ENCODE results near the gene TAC3.
"Not testable (repeated sequence)": the region's sequence is repeated elsewhere in the genome, so short reads cannot be mapped to it uniquely, and the experiment has no call there.

The TAC3 gene

DNA sequence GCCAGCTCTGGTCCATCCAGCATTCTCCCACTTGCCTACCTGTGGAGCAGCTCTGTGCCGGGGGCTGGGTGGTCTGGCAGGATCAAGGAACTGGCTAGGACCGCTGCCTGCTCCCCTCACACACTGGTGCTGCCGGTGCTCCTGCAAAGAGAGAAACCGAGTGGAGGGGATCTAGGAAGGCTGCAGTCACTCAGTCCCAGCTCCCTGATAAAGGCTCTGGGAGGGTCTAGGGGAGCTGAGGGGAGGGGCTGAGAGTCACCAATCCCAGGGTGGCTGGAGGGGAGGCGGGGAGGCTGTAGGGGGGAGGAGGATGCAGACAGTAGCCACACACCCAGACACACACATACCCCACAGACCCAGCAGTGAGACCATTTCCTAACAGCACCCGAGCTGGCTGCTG is at the start of gene TAC3:
TAC3 (minus strand) TSS at position 182 of the 400 bp plus-strand sequence. CDS start 732 bp downstream, outside the sequence.
- Mint-ChIP-seq H3K36me3 (ENCODE audit: low read depth) (no peaks in the 10 kb centered on the region), H3K9me3 (no peaks in the 10 kb centered on the region), H3K27ac (no peak within 1 kb of the TSS), H3K27me3 (ENCODE audit: low read depth) (peaks cover 34% of the 10 kb centered on the region), H3K4me3 (no peak within 1 kb of the TSS), H3K4me1 (peaks cover 10% of the 10 kb centered on the region)
- TF ChIP-seq, protein P1, sequence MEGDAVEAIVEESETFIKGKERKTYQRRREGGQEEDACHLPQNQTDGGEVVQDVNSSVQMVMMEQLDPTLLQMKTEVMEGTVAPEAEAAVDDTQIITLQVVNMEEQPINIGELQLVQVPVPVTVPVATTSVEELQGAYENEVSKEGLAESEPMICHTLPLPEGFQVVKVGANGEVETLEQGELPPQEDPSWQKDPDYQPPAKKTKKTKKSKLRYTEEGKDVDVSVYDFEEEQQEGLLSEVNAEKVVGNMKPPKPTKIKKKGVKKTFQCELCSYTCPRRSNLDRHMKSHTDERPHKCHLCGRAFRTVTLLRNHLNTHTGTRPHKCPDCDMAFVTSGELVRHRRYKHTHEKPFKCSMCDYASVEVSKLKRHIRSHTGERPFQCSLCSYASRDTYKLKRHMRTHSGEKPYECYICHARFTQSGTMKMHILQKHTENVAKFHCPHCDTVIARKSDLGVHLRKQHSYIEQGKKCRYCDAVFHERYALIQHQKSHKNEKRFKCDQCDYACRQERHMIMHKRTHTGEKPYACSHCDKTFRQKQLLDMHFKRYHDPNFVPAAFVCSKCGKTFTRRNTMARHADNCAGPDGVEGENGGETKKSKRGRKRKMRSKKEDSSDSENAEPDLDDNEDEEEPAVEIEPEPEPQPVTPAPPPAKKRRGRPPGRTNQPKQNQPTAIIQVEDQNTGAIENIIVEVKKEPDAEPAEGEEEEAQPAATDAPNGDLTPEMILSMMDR (IDR thresholded peaks at IDR 0.05; ENCODE audit: unreplicated experiment in 3 of 3) = no peak

DNA sequence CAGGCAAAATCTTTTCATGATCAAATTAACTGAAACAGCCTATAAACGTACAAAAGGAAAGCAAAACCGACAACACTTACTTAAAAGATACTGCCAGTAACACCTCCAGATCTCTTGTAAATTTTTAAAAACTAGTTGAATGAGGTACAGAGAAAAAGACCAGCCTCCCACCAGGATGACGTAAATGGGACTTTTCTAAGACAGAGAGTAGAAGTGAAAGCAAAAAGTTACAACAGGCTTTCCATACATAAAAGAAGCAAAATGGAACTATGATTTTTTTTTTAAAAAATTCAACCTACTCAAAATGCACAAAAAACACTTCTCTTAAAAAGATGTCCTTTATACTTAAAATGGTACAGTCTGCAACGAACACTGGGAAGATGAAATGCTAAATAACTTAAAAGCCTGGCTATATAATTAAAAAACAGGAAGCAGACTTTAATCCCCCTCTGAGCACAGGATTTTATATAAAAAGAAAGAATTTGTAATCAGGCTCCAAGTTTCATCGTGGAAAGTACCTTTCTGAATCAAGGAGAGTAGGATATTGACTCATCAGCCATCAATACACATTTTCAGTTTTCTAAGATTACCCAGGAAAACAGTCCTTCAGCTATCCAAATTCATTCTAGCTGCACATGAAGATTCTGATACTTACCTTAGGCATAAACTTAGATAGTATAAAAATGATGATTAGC is 47.8 kb upstream of the TAC3 start:
- peaks cover 40% of the 10 kb centered on the region for H3K36me3 Mint-ChIP-seq (ENCODE audit: low read depth)
- TF ChIP-seq, protein P1 (IDR thresholded peaks at IDR 0.05; ENCODE audit: unreplicated experiment in 3 of 3) = no peak
- no peak overlapping the region for H3K27ac Mint-ChIP-seq
- H3K4me3 Mint-ChIP-seq = no peak overlapping the region
- H3K9me3 Mint-ChIP-seq = no peaks in the 10 kb centered on the region
- H3K27me3 Mint-ChIP-seq (ENCODE audit: low read depth) = no peaks in the 10 kb centered on the region
- H3K4me1 Mint-ChIP-seq = no peaks in the 10 kb centered on the region

DNA sequence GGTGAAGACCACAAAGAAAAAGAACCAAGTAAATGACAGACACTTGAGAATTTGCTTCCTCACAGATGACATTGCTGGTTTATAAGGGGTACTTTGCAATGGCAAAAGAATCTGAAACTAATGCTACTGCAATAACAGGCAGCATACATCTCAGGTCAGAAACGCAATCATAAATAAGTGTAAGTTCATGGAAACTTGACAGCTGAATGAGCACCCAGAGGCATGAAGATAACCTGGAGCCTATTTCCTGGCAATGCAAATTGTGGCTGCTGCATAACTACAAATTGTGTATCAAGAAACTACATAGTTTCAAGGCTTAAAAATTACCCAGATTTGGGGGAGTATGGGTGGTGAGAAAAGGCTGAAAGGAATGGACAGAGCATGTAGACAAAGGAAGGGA is 42.1 kb upstream of the TAC3 start:
- Mint-ChIP-seq H3K27me3 (ENCODE audit: low read depth) (no peaks in the 10 kb centered on the region), H3K9me3 (no peaks in the 10 kb centered on the region), H3K27ac (no peak overlapping the region), H3K36me3 (ENCODE audit: low read depth) (peaks cover 40% of the 10 kb centered on the region), H3K4me1 (no peaks in the 10 kb centered on the region), H3K4me3 (no peak overlapping the region)
- TF ChIP-seq, protein P1 (IDR thresholded peaks at IDR 0.05; ENCODE audit: unreplicated experiment in 3 of 3) = no peak

DNA sequence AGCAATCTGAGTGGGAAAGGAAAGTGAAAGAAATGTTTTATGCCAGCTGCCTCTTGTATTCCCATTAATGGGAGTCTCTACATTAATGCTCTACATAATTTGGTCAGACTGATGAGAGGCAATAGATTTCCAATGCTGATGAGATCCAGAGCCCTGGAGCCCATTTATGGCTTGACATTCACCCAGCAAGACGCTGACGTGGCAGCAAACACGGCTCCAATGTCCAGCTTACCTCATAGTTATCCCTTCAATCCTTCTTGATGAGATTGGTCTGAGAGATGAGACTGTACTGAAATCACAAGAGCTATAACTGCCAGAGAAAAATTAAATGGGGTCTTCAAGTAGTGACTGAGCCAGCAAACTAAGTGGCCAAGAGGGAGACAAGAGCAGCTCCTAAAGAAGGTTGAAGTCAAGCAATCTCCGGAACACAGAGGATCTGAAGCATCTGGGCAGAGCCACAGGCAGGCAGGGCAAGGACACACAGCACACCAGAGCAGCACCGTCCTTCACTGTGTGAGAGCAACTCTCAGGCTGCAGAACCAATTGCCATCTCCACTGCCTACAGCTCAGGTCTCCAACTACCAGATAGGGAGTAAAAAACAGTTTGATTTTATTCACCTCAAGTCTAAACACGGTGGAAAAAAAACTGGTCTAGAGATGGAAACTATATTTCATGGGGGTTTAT is 40.9 kb upstream of the TAC3 start:
- Mint-ChIP-seq H3K4me1 (no peaks in the 10 kb centered on the region), H3K36me3 (ENCODE audit: low read depth) (peaks cover 37% of the 10 kb centered on the region), H3K9me3 (no peaks in the 10 kb centered on the region), H3K4me3 (no peak overlapping the region), H3K27me3 (ENCODE audit: low read depth) (no peaks in the 10 kb centered on the region), H3K27ac (no peak overlapping the region)
- TF ChIP-seq, protein P1 (IDR thresholded peaks at IDR 0.05; ENCODE audit: unreplicated experiment in 3 of 3) = no peak

DNA sequence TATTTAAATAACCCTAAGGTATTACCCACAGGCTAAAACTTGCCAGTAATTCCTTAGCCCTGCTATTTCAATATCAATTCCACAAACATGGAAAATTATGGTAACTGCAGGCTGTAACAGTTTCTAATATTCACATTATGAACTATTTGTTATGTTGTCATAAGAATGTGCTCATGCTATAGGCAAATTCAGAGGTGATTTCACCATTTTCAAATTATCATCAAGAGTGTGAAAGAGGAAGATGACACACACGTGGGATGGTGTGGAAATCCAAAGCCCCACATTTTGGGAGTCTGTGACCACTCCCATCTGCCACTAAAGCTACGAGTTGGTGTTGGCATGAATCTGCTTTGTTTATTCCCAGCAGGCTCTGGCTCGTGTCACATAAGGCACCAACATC is 39.5 kb upstream of the TAC3 start:
- H3K27me3 Mint-ChIP-seq (ENCODE audit: low read depth) = no peaks in the 10 kb centered on the region
- TF ChIP-seq, protein P1 (IDR thresholded peaks at IDR 0.05; ENCODE audit: unreplicated experiment in 3 of 3) = no peak
- H3K9me3 Mint-ChIP-seq = no peaks in the 10 kb centered on the region
- no peak overlapping the region for H3K4me3 Mint-ChIP-seq
- H3K4me1 Mint-ChIP-seq = no peaks in the 10 kb centered on the region
- peaks cover 36% of the 10 kb centered on the region for H3K36me3 Mint-ChIP-seq (ENCODE audit: low read depth)
- H3K27ac Mint-ChIP-seq = no peak overlapping the region

DNA sequence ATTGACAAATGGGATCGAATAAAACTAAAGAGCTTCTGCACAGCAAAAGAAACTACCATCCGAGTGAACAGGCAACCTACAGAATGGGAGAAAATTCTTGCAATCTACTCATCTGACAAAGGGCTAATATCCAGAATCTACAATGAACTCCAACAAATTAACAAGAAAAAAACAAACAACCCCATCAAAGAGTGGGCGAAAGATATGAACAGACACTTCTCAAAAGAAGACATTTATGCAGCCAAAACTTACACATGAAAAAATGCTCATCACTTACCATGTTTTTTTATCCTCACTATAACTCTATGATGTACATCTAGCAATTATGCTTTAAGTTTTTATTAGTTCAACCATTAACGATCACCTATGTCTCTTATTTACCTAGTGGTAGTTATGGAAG is 37.6 kb upstream of the TAC3 start:
- H3K4me3 Mint-ChIP-seq, H3K27ac Mint-ChIP-seq, H3K9me3 Mint-ChIP-seq, H3K4me1 Mint-ChIP-seq: not testable (repeated sequence)
- Mint-ChIP-seq H3K36me3 (ENCODE audit: low read depth) (peaks cover 25% of the 10 kb centered on the region), H3K27me3 (ENCODE audit: low read depth) (peaks cover 16% of the 10 kb centered on the region)

DNA sequence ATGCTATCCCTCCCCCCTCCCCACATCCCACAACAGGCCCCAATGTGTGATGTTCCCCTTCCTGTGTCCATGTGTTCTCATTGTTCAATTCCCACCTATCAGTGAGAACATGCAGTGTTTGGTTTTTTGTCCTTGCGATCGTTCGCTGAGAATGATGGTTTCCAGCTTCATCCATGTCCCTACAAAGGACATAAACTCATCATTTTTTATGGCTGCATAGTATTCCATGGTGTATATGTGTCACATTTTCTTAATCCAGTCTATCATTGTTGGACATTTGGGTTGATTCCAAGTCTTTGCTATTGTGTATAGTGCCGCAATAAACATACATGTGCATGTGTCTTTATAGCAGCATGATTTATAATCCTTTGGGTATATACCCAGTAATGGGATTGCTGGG is 36.8 kb upstream of the TAC3 start:
- H3K36me3 Mint-ChIP-seq (ENCODE audit: low read depth) = peaks cover 20% of the 10 kb centered on the region
- not testable (repeated sequence) for H3K4me1 Mint-ChIP-seq, H3K27ac Mint-ChIP-seq, H3K4me3 Mint-ChIP-seq, H3K9me3 Mint-ChIP-seq
- peaks cover 16% of the 10 kb centered on the region for H3K27me3 Mint-ChIP-seq (ENCODE audit: low read depth)
